Stomach (tissue), 4 donors: Measurements from ENCODE around the gene MEA1.

ENCODE experiments used
- POLR2A ChIP-seq, 4 donors: fragments of 450-650 bp; IDR thresholded peaks; one replicate each; pipeline ENCODE4 v1.6.1; 2016; ENCODE audit warnings: antibody characterized with exemption in 4 of 4, control low read depth in 2 of 4, mild to moderate bottlenecking in 1 of 4, moderate library complexity in 1 of 4
- POLR2AphosphoS5 ChIP-seq, 3 donors: sonication (generic); formaldehyde crosslinking; IDR thresholded peaks; one replicate each; pipeline ENCODE4 v1.6.1; 2016; ENCODE audit warnings: antibody characterized with exemption in 3 of 3
- TF ChIP-seq, protein P1 (sequence below), 7 experiments: fragments of 450-650 bp in 4 of 7; fragments of 200-600 bp in 3 of 7; sonication (generic) in 3 of 7; IDR thresholded peaks; one replicate each; pipeline ENCODE4 v1.5.1; 2016 to 2019; ENCODE audit warnings: antibody characterized with exemption in 7 of 7, control low read depth in 2 of 7, mild to moderate bottlenecking in 1 of 7

DNA sequence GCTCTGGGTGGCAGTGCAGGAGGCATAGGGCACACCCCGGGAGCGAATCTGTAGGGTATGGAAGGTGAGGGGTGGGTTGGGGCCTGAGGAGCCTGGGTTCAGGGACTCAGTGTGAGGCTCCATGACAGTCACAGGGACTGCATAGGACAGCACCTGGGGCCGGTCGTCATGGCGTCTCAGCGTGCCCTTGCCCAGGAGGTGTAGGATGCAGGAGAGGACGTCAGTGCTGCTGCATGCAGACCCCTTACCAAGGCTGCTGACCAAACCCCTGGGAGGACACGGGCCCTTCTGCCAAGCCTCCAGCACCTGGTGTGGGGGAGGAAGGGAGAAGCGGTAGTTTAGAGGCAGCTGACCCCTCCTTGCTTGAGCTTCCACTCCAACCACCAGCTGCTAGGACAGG, 24.0 kb upstream of the MEA1 start:
- TF ChIP-seq, protein P1, sequence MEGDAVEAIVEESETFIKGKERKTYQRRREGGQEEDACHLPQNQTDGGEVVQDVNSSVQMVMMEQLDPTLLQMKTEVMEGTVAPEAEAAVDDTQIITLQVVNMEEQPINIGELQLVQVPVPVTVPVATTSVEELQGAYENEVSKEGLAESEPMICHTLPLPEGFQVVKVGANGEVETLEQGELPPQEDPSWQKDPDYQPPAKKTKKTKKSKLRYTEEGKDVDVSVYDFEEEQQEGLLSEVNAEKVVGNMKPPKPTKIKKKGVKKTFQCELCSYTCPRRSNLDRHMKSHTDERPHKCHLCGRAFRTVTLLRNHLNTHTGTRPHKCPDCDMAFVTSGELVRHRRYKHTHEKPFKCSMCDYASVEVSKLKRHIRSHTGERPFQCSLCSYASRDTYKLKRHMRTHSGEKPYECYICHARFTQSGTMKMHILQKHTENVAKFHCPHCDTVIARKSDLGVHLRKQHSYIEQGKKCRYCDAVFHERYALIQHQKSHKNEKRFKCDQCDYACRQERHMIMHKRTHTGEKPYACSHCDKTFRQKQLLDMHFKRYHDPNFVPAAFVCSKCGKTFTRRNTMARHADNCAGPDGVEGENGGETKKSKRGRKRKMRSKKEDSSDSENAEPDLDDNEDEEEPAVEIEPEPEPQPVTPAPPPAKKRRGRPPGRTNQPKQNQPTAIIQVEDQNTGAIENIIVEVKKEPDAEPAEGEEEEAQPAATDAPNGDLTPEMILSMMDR (IDR thresholded peaks at IDR 0.05), result no peak
- TF ChIP-seq POLR2A (IDR thresholded peaks at IDR 0.05), result no peak
- TF ChIP-seq POLR2AphosphoS5 (IDR thresholded peaks at IDR 0.05), result no peak
